Measurements from ENCODE around the gene NFIX.
A peak's percentile ranks its signal among the peaks of the same experiment; 100 is the strongest.
"Not testable (repeated sequence)": the region's sequence is repeated elsewhere in the genome, so short reads cannot be mapped to it uniquely, and the experiment has no call there.

NFIX gene

GRCh38 chr19:12959481-12959880 lies 35.8 kb upstream of the NFIX start:
- DNase-seq, result no peak

- peak; percentile 68 for DNase-seq
Measured at GRCh38 chr19:12965017-12965811, 30.1 kb upstream of the NFIX start.

GRCh38 chr19:12965812-12966135 lies 29.5 kb upstream of the NFIX start:
- no peak for DNase-seq

GRCh38 chr19:12967907-12968306 lies 27.4 kb upstream of the NFIX start:
- DNase-seq, result no peak

GRCh38 chr19:12969292-12969988 lies 25.8 kb upstream of the NFIX start, which contains the start of gene DAND5:
Gene DAND5 (plus strand): TSS chr19:12969576. CDS start chr19:12969661, 85 bp downstream.
- no peak for DNase-seq

- no peak for DNase-seq
Measured at GRCh38 chr19:12970070-12970820, 25.0 kb upstream of the NFIX start.

GRCh38 chr19:12973236-12973635 lies 22.0 kb upstream of the NFIX start:
- DNase-seq, result no peak

- DNase-seq, result peak; percentile 14
Measured at GRCh38 chr19:12974301-12975220, 20.7 kb upstream of the NFIX start.

- no peak for DNase-seq
Measured at GRCh38 chr19:12975221-12975741, 20.0 kb upstream of the NFIX start.

GRCh38 chr19:12976109-12976508 lies 19.2 kb upstream of the NFIX start:
- DNase-seq, result not testable (repeated sequence)

GRCh38 chr19:12979974-12980373 lies 15.3 kb upstream of the NFIX start:
- DNase-seq, result no peak

GRCh38 chr19:12982648-12983047 lies 12.6 kb upstream of the NFIX start:
- no peak for DNase-seq

GRCh38 chr19:12983091-12983490 lies 12.2 kb upstream of the NFIX start:
- DNase-seq, result no peak

- DNase-seq, result peak; percentile 65
Measured at GRCh38 chr19:12983542-12984142, 11.6 kb upstream of the NFIX start.

GRCh38 chr19:12984143-12984627 lies 11.1 kb upstream of the NFIX start:
- no peak for DNase-seq

- no peak for DNase-seq
Measured at GRCh38 chr19:12984683-12985048, 10.6 kb upstream of the NFIX start.

GRCh38 chr19:12985049-12985776 lies 10.1 kb upstream of the NFIX start:
- DNase-seq, result peak; percentile 80

GRCh38 chr19:12986726-12987125 lies 8.5 kb upstream of the NFIX start:
- DNase-seq, result no peak

- DNase-seq, result no peak
Measured at GRCh38 chr19:12987190-12987589, 8.1 kb upstream of the NFIX start.

GRCh38 chr19:12987781-12988180 lies 7.5 kb upstream of the NFIX start:
- no peak for DNase-seq

GRCh38 chr19:12990431-12990830 lies 4.8 kb upstream of the NFIX start:
- no peak for DNase-seq
